Measurements from ENCODE around the gene CSK. TPM values are rescaled to one million over a fixed set of nuclear protein-coding genes. Genes with fewer than 3 reads are reported as not detected.

The CSK gene
- total RNA-seq, 1 experiment from 2014 or later, result 103 TPM

- DNase-seq (ENCODE audit: low spot score), result no peak
- CTCF ChIA-PET, result interaction anchor here (0.7 kb wide), 1 partner anchor 91 kb away, joined by 4 read pairs; no protein-coding TSS in a partner anchor
- H3K27ac ChIP-seq (ENCODE audit: low read depth, low read length, poor library complexity, severe bottlenecking), result no peak overlapping the region
Observed at GRCh38 chr15:74809956-74810355, 28.1 kb downstream of the CSK start.

DNA sequence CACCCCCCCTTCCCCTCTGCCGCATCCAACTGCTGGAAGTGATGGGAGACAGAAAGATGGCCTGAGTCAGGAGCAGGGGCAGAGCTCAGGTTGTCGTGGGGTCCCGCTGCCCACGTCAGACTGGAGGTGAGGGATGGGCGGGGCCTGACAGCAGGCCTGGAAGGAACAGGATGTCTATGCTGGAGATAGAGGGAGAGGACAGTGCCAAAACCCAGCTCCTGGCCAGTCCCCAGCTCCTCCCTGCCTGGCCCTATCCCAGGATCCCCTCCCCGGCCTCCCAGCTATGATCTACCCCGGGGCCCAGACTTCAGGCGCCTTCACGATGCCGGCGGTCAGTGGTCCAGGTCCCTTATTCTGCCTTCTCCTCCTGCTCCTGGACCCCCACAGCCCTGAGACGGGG, 30.7 kb downstream of the CSK start, which contains the start of gene LMAN1L:
LMAN1L (plus strand) TSS at position 303 of the 400 bp plus-strand sequence; CDS start at position 323, 20 bp downstream.
- TF ChIP-seq, protein P1, sequence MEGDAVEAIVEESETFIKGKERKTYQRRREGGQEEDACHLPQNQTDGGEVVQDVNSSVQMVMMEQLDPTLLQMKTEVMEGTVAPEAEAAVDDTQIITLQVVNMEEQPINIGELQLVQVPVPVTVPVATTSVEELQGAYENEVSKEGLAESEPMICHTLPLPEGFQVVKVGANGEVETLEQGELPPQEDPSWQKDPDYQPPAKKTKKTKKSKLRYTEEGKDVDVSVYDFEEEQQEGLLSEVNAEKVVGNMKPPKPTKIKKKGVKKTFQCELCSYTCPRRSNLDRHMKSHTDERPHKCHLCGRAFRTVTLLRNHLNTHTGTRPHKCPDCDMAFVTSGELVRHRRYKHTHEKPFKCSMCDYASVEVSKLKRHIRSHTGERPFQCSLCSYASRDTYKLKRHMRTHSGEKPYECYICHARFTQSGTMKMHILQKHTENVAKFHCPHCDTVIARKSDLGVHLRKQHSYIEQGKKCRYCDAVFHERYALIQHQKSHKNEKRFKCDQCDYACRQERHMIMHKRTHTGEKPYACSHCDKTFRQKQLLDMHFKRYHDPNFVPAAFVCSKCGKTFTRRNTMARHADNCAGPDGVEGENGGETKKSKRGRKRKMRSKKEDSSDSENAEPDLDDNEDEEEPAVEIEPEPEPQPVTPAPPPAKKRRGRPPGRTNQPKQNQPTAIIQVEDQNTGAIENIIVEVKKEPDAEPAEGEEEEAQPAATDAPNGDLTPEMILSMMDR (conservative IDR thresholded peaks at IDR 0.05; ENCODE audit: low read depth, low read length), result no peak
- TF ChIP-seq EZH2 (IDR thresholded peaks at IDR 0.05; ENCODE audit: borderline replicate concordance, low read depth, low read length, poor library complexity, severe bottlenecking), result no peak
- BruUV-seq (replicated peaks), result no TSS peak
- Histone ChIP-seq H3K27ac (ENCODE audit: low read depth, low read length, poor library complexity, severe bottlenecking) (no peak within 1 kb of the TSS), H3K36me3 (ENCODE audit: insufficient read depth, low read length, poor library complexity, severe bottlenecking) (no peaks in the 10 kb centered on the region), H3K4me1 (ENCODE audit: insufficient read depth, low read length, poor library complexity, severe bottlenecking) (no peaks in the 10 kb centered on the region), H3K4me3 (ENCODE audit: low read depth, low read length, poor library complexity, severe bottlenecking) (no peak within 1 kb of the TSS), H3K9me3 (ENCODE audit: low read depth, low read length, poor library complexity, severe bottlenecking) (no peaks in the 10 kb centered on the region), H3K27me3 (replicated peaks; ENCODE audit: insufficient read depth, low read depth, low read length, poor library complexity) (no peaks in the 10 kb centered on the region)
- intact Hi-C loops (cut with micrococcal nuclease; ENCODE audit: unreplicated experiment), result no loop called here
- no peak for DNase-seq (ENCODE audit: low spot score)
- POLR2A ChIA-PET (ENCODE audit: low non-redundant PET), result no interaction called here
- CTCF ChIA-PET, result no interaction called here

More at GRCh38 chr15:74809956-74810355, 28.1 kb downstream of the CSK start:
- no TSS peak for BruUV-seq (replicated peaks)
- Histone ChIP-seq H3K9me3 (ENCODE audit: low read depth, low read length, poor library complexity, severe bottlenecking) (no peaks in the 10 kb centered on the region), H3K36me3 (ENCODE audit: insufficient read depth, low read length, poor library complexity, severe bottlenecking) (no peaks in the 10 kb centered on the region), H3K4me3 (ENCODE audit: low read depth, low read length, poor library complexity, severe bottlenecking) (no peak overlapping the region), H3K4me1 (ENCODE audit: insufficient read depth, low read length, poor library complexity, severe bottlenecking) (no peaks in the 10 kb centered on the region), H3K27me3 (replicated peaks; ENCODE audit: insufficient read depth, low read depth, low read length, poor library complexity) (no peaks in the 10 kb centered on the region)
- POLR2A ChIA-PET (ENCODE audit: low non-redundant PET), result interaction anchor here (0.7 kb wide), 1 partner anchor 793 kb away, joined by 10 read pairs; no protein-coding TSS in a partner anchor
- TF ChIP-seq, protein P1 (conservative IDR thresholded peaks at IDR 0.05; ENCODE audit: low read depth, low read length), result no peak
- no peak for TF ChIP-seq EZH2 (IDR thresholded peaks at IDR 0.05; ENCODE audit: borderline replicate concordance, low read depth, low read length, poor library complexity, severe bottlenecking)
- intact Hi-C loops (cut with micrococcal nuclease; ENCODE audit: unreplicated experiment), result no loop called here

- intact Hi-C loops (cut with micrococcal nuclease; ENCODE audit: unreplicated experiment), result no loop called here
- TF ChIP-seq EZH2 (IDR thresholded peaks at IDR 0.05; ENCODE audit: borderline replicate concordance, low read depth, low read length, poor library complexity, severe bottlenecking), result no peak
- TF ChIP-seq, protein P1 (conservative IDR thresholded peaks at IDR 0.05; ENCODE audit: low read depth, low read length), result no peak
- Histone ChIP-seq H3K4me3 (ENCODE audit: low read depth, low read length, poor library complexity, severe bottlenecking) (no peak overlapping the region), H3K27me3 (replicated peaks; ENCODE audit: insufficient read depth, low read depth, low read length, poor library complexity) (no peaks in the 10 kb centered on the region), H3K9me3 (ENCODE audit: low read depth, low read length, poor library complexity, severe bottlenecking) (no peaks in the 10 kb centered on the region), H3K4me1 (ENCODE audit: insufficient read depth, low read length, poor library complexity, severe bottlenecking) (no peaks in the 10 kb centered on the region), H3K27ac (ENCODE audit: low read depth, low read length, poor library complexity, severe bottlenecking) (no peak overlapping the region), H3K36me3 (ENCODE audit: insufficient read depth, low read length, poor library complexity, severe bottlenecking) (no peaks in the 10 kb centered on the region)
- ChIA-PET CTCF (no interaction called here), POLR2A (ENCODE audit: low non-redundant PET) (no interaction called here)
- DNase-seq (ENCODE audit: low spot score), result no peak
- no TSS peak for BruUV-seq (replicated peaks)
Observed at GRCh38 chr15:74815121-74815934, 33.4 kb downstream of the CSK start.
